ENCODE results near the gene CCDC30.

DNA sequence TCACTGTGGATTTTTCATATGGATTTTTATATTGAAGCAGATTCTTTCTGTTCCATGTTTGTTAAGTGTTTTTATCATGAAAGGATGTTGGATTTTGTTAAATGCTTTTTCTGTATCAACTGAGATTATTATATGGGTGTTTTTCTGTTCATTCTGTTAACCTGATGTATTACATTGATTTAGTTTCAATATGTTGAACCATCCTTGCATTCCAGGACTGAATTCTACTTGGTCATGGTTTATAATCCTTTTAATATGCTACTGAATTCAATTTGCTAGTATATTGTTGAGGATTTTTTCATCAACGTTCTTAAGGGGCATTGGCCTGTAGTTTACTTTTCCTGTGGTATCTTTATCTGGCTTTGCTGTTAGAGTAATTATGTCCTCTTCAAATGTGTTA lies 55.8 kb downstream of the CCDC30 start:
- no peak for TF ChIP-seq POLR2A (IDR thresholded peaks at IDR 0.05)
- TF ChIP-seq POLR2AphosphoS5 (IDR thresholded peaks at IDR 0.05) = no peak
- TF ChIP-seq, protein P1, sequence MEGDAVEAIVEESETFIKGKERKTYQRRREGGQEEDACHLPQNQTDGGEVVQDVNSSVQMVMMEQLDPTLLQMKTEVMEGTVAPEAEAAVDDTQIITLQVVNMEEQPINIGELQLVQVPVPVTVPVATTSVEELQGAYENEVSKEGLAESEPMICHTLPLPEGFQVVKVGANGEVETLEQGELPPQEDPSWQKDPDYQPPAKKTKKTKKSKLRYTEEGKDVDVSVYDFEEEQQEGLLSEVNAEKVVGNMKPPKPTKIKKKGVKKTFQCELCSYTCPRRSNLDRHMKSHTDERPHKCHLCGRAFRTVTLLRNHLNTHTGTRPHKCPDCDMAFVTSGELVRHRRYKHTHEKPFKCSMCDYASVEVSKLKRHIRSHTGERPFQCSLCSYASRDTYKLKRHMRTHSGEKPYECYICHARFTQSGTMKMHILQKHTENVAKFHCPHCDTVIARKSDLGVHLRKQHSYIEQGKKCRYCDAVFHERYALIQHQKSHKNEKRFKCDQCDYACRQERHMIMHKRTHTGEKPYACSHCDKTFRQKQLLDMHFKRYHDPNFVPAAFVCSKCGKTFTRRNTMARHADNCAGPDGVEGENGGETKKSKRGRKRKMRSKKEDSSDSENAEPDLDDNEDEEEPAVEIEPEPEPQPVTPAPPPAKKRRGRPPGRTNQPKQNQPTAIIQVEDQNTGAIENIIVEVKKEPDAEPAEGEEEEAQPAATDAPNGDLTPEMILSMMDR (IDR thresholded peaks at IDR 0.05 in 8 of 11, conservative IDR thresholded peaks at IDR 0.05 in 3 of 11) = no peak
